Left lobe of liver (tissue), 2 donors: ENCODE data around the gene SPAG6. TPM values are rescaled to one million over a fixed set of nuclear protein-coding genes. Genes with fewer than 3 reads are reported as not detected.
A peak's percentile ranks its signal among the peaks of the same experiment; 100 is the strongest.
"Not testable (repeated sequence)": the region's sequence is repeated elsewhere in the genome, so short reads cannot be mapped to it uniquely, and the experiment has no call there.

Experiments used
- ATAC-seq: fragments of 200-7000 bp; cut with Tn5 transposase; one replicate; pipeline ENCODE4 v1.9.1; 2020; ENCODE audit warnings: mild to moderate bottlenecking, moderate library complexity
- DNase-seq: peaks from one replicate; pipeline ENCODE4 v3.0.0-alpha.2; 2020; ENCODE audit warnings: low spot score
- total RNA-seq: library from RNA; stranded (reverse); gene quantifications from one replicate; pipeline ENCODE4 v1.2.1, GENCODE V29; 2021
- donor health status: DM: no; HTN: no; CAD: no; lungs with moderate emphysema.
- donor health status: DM: no; HTN: yes; CAD: no.

The SPAG6 gene
- total RNA-seq, 1 donor from 2014 or later, result not detected

- ATAC-seq (peak; percentile 84), DNase-seq (peak; percentile 77)
Observed at GRCh38 chr10:22340329-22341189, 4.7 kb upstream of the SPAG6 start.

GRCh38 chr10:22341190-22341925 is 3.9 kb upstream of the SPAG6 start:
- DNase-seq (no peak), ATAC-seq (peak; percentile 55)

GRCh38 chr10:22341926-22342196 is 3.4 kb upstream of the SPAG6 start:
- no peak for DNase-seq

DNA sequence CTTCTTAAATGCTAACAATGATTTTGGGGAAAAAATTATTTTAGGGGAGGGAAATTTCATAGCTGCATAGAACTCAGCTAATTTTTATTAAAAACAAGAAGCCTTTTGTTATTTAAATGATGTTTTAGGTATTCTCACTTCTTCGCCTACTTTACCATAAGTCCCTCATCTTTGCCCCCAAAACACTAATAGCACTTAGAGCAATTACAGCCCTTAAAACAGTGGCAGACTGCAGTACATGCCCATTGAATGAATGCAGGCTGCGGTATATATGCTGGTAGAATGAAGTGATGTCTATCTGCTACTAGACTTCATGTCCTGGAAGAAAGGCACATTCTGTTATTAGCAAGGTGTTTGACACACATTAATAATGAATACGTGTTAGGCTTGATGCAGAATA is 2.9 kb upstream of the SPAG6 start:
- no peak for ATAC-seq
- no peak for DNase-seq

More at GRCh38 chr10:22341926-22342196, 3.4 kb upstream of the SPAG6 start:
- ATAC-seq, result no peak

DNA sequence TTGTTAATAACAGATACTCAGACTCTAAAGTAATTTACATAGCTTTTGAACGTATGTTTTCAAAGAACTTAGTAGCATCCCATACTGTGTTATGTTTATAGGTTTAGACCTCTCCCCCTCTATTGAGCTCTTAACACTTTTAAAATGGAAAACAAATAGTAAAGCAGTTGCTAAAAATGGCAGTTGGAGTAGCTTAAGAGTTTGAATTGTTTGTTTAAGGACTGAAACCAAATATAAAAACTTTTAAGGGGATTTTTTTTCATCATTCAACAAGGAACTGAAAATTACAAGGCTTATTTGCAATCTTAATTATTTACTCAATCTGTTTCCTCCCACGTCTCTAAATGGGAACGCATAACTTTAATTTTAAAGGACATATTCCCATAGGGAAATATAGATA is 1.6 kb upstream of the SPAG6 start:
- no peak for DNase-seq
- no peak for ATAC-seq

- DNase-seq, result no peak
- no peak for ATAC-seq
Observed at GRCh38 chr10:22344249-22344648, 1.0 kb upstream of the SPAG6 start.

- DNase-seq, result no peak
- no peak for ATAC-seq
Observed at GRCh38 chr10:22344781-22345300, 455 bp upstream of the SPAG6 start.

GRCh38 chr10:22346096-22346661 is 883 bp downstream of the SPAG6 start:
- ATAC-seq, result no peak
- DNase-seq, result no peak

- no peak for ATAC-seq
- no peak for DNase-seq
Observed at GRCh38 chr10:22349755-22350154, 4.5 kb downstream of the SPAG6 start.

- no peak for ATAC-seq
- DNase-seq, result no peak
Observed at GRCh38 chr10:22351131-22351703, 5.9 kb downstream of the SPAG6 start.

GRCh38 chr10:22356324-22356873 is 11.1 kb downstream of the SPAG6 start:
- ATAC-seq (no peak), DNase-seq (no peak)

- not testable (repeated sequence) for ATAC-seq
Observed at GRCh38 chr10:22357770-22358169, 12.5 kb downstream of the SPAG6 start.

GRCh38 chr10:22363305-22363704 is 18.0 kb downstream of the SPAG6 start:
- DNase-seq, result no peak
- no peak for ATAC-seq

More at GRCh38 chr10:22357770-22358169, 12.5 kb downstream of the SPAG6 start:
- DNase-seq, result not testable (repeated sequence)

- DNase-seq, result no peak
- no peak for ATAC-seq
Observed at GRCh38 chr10:22364407-22365140, 19.3 kb downstream of the SPAG6 start.

DNA sequence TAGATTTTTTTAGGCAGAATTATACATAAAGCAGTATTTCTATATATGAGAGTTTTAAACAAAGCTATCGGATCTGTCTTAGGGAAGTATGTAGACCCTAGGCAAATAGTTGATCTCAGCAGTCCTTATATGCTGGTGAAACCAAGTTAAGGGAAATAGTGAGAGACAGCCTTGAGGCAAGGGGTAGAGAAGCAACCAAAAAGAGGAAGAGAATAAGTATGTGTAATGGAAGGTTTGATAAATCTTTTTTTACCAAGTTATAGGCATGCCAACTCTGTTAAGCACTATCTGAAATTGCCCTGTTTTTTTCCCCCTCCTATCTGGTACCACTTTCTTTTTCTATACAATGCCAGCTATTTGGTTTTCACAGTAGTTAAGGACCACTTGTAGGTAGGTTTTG is 19.9 kb downstream of the SPAG6 start:
- DNase-seq (no peak), ATAC-seq (no peak)

DNA sequence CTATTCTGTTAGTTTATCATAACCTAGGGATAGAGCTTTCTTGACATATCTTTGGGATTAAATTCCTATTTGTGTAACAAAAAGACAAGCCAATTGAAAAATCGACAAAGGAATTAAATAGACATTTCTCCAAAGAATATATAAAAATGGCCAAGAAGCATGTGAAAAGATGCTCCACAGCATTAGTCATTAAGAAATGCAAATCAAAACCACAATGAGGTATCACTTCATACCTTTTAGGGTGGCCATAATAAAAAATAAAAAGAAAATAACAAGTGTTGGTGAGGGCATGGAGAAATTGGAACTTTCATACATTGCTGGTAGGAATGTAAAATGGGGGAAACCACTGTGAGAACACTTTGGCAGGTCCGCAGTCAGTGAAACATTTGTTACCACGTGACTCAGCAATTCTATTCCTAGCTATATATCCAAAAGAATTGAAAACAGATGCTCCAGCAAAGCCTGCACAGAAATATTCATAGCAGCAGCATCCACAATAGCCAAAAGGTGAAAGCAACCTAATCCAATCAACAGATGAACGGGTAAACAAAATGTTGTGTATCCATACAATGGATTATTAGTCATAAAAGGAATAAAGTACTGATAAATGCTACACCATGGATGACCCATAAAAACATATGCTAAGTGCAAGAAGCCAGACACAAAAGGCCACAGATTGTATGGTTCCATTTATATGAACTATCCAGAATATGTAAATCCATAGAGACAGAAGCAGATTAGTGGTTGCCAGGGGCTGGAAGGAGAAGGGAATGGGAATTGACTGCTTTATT is 20.5 kb downstream of the SPAG6 start:
- no peak for DNase-seq
- no peak for ATAC-seq

DNA sequence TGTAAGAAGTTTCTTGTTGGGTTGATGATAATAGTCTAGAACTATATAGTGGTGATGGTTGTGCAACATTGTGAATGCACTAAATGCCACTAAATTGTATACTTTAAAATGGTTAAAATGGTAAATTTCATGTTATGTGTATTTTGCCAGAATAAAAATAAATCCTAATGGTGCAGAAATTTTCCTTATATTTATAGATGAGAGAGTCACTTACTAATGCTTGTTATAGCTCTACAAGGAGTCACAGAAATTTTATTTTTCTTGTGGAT is 21.1 kb downstream of the SPAG6 start:
- no peak for DNase-seq
- ATAC-seq, result no peak

DNA sequence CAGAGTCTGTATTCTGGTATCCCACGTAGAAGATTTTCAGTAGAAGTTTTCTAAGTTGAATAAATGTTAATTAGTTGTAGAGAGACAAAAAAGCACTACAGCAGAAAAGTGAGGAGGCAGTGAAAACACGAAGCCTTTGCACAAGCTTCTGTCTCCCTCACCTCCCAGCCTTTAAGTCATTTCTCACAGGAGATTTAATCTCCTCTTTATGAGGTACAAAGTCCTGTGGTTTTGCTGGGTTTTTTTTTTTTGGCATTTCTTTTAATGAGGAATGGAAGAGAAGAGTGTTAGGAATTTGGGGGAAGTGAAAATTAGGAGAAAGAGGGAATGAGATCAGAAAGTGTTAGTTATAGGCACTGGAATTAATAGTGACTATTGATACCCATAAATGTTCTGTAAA is 21.5 kb downstream of the SPAG6 start:
- ATAC-seq, result no peak
- no peak for DNase-seq

GRCh38 chr10:22367471-22367870 is 22.2 kb downstream of the SPAG6 start:
- ATAC-seq, result no peak
- no peak for DNase-seq

DNA sequence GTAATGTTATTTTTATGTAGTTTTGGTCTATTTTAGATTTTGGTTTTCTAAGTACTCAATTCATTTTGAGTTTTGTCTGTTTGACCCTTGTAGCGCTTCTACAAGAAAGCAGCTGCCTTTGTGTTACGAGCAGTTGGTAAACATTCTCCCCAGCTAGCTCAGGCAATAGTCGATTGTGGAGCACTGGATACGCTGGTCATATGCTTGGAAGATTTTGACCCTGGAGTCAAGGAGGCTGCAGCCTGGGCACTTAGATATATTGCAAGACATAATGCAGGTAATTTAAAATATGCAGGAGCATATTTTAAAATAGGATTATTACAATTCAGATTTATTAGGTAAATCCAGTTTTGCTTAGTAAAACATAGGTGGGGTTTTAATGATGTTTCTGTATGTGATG is 23.1 kb downstream of the SPAG6 start:
- no peak for ATAC-seq
- no peak for DNase-seq
